Heart left ventricle (tissue), 16 donors: ENCODE data around the gene SLC2A14. TPM values are rescaled to one million over a fixed set of nuclear protein-coding genes. Genes with fewer than 3 reads are reported as not detected.
"Not testable (repeated sequence)": the region's sequence is repeated elsewhere in the genome, so short reads cannot be mapped to it uniquely, and the experiment has no call there.

Source experiments
- ATAC-seq, 4 donors: fragments of 200-7000 bp; cut with Tn5 transposase; one replicate each; pipeline ENCODE4 v1.9.1; 2020 to 2022; ENCODE audit warnings: moderate library complexity in 4 of 4, mild to moderate bottlenecking in 3 of 4, moderate number of reproducible peaks in 1 of 4
- DNase-seq, 5 donors: peaks; one replicate each; pipeline ENCODE4 v3.0.0-alpha.2; 2020
- H3K27ac ChIP-seq, 12 donors: fragments of 200-600 bp; sonication (generic) in 4 of 12; one replicate each; pipeline versions ENCODE4 v1.5.0 to v1.8.0; 2016 to 2022; ENCODE audit warnings: mild to moderate bottlenecking in 2 of 12
- H3K27me3 ChIP-seq, 9 donors: fragments of 200-600 bp; sonication (generic) in 2 of 9; one replicate each; pipeline versions ENCODE4 v1.5.1 to v1.8.0; 2016 to 2022; ENCODE audit warnings: mild to moderate bottlenecking in 3 of 9
- H3K36me3 ChIP-seq, 9 donors: fragments of 200-600 bp; sonication (generic) in 2 of 9; one replicate each; pipeline versions ENCODE4 v1.5.0 to v1.8.0; 2018 to 2022; ENCODE audit warnings: mild to moderate bottlenecking in 2 of 9
- H3K4me1 ChIP-seq, 12 donors: fragments of 200-600 bp; sonication (generic) in 4 of 12; one replicate each; pipeline versions ENCODE4 v1.5.0 to v1.8.0; 2016 to 2022; ENCODE audit warnings: mild to moderate bottlenecking in 3 of 12
- H3K4me3 ChIP-seq, 12 donors: fragments of 200-600 bp; sonication (generic) in 4 of 12; one replicate each; pipeline versions ENCODE4 v1.5.0 to v1.8.0; 2017 to 2022; ENCODE audit warnings: mild to moderate bottlenecking in 9 of 12, moderate library complexity in 4 of 12
- H3K9me3 ChIP-seq, 12 donors: fragments of 200-600 bp; sonication (generic) in 4 of 12; one replicate each; pipeline versions ENCODE4 v1.5.0 to v1.8.0; 2016 to 2022; ENCODE audit warnings: mild to moderate bottlenecking in 1 of 12
- POLR2A ChIP-seq, 2 donors: fragments of 450-650 bp; IDR thresholded peaks; one replicate each; pipeline ENCODE4 v1.6.1; 2017; ENCODE audit warnings: antibody characterized with exemption in 2 of 2, mild to moderate bottlenecking in 2 of 2, moderate library complexity in 2 of 2
- WGBS, 4 donors: extraction: QIAGEN DNeasy Blood & Tissue Kit in 2 of 4; methylation state at CpG; one replicate each; pipeline versions ENCODE4 v1.1.5 to v1.1.7; 2013 to 2018; 5-methylcytosine and 5-hydroxymethylcytosine counted together
- intact Hi-C, 10 donors: fragments of 100-400 bp; cut with DNase I; formaldehyde crosslinking; loops; one replicate each; pipeline versions ENCODE4 v1.11.1 to v1.14.2; 2022
- polyA plus RNA-seq, 2 donors: library from polyadenylated mRNA; stranded (reverse); fragments of 200-250 nt; gene quantifications; one replicate each; pipeline ENCODE4 v1.2.3, GENCODE V29; 2013
- total RNA-seq, 9 donors: library from RNA; depleted of rRNA in 2 of 9; stranded (reverse); fragments of >200 nt in 2 of 9; fragmentation: NEBNext Ultra II Directional in 3 of 9; extraction: Animal tissue kit (Norgen Biotek cat#: 25700) in 3 of 9; gene quantifications; one replicate each; pipeline versions ENCODE4 v1.1.0 to v1.2.4, GENCODE V29; 2016 to 2023
- TF ChIP-seq, protein P1 (sequence below), 12 donors: fragments of 200-600 bp; sonication (generic) in 4 of 12; IDR thresholded peaks; one replicate each; pipeline versions ENCODE4 v1.5.0 to v1.8.0; 2018 to 2022; ENCODE audit warnings: antibody characterized with exemption in 12 of 12, mild to moderate bottlenecking in 5 of 12
- donor health status: ischemic (EF 13 %, LVEDD 7.1; RV severe dilation, severe dysfunction).
- donor health status: healthy with polysubstance abuse.
- donor health status: DM: no; HTN: yes; CAD: no.
- donor health status: DM: no; HTN: no; CAD: no.
- donor health status: ischemic (EF 25% LVEDD 6.9; RV normal size, moderate dysfunction).
- donor health status: ischemic (EF 25% LVEDD 5.7; RV mildly dilated, moderate dysfunction).
- donor health status: healthy.
- donor health status: DM: yes; HTN: yes; CAD: no.
- donor health status: ischemic (EF 35%, LVEDD 5.7; RV mildly dilated, moderate dysfunction).
- donor health status: nonischemic (EF 11% LVEDD 7.7; RV severe dilation, severe dysfunction).
- donor health status: DM: yes; HTN: yes; CAD: no.
- donor health status: PGD.
- donor health status: ischemic (EF 29% LVEDD 5.4; RV normal size, mild dysfunction).
- donor health status: nonischemic (EF 23%, LVEDD 6.1; RV moderate dilation, normal function).

The SLC2A14 gene
- total and polyA plus RNA-seq, 11 donors, result 0.35 to 1.0 (median 0.56) TPM; not detected in 8

DNA sequence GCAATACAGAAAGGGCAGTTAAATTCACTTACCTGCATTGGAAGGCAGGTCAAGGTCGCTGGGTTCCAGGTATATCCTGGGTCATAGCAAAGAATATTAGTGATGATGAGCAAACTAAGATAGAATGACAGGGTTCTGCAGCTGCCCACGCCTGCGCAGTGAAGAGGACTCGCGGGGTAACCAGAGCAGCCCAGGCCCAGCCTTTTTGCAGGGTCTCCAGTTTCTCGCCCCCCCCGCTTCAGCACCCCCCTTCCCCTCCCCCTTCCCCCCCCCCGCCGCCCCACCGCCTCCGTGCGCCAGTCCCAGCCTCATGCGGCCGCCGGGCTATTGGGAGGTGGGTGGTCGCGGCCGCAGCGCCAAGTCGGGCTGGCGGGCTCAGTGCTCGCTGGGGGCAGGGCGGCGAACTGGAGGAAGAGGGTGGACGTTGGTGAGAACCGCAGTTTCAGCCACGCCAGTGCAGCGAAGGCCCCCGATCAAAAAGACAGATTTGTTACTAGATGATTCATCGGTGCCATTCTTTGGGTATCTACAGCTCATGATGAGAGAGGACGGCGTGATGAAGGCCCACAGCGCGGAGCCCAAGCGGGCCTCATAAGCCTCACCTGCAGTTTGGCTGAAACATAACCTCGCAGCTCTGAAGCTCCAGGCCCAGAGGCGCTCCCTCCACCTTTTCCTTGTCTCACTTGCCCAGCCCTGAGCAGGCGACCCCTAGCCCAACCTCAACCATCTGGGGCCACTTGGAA, 43.1 kb upstream of the SLC2A14 start:
- Histone ChIP-seq H3K9me3 (no peaks in the 10 kb centered on the region), H3K4me3 (no peak overlapping the region), H3K36me3 (peaks cover 0 to 31% (median 17%) of the 10 kb centered on the region in 9 donors), H3K27me3 (no peaks in the 10 kb centered on the region), H3K27ac (no peak overlapping the region), H3K4me1 (no peaks in the 10 kb centered on the region)
- no peak for TF ChIP-seq POLR2A (IDR thresholded peaks at IDR 0.05)
- TF ChIP-seq, protein P1, sequence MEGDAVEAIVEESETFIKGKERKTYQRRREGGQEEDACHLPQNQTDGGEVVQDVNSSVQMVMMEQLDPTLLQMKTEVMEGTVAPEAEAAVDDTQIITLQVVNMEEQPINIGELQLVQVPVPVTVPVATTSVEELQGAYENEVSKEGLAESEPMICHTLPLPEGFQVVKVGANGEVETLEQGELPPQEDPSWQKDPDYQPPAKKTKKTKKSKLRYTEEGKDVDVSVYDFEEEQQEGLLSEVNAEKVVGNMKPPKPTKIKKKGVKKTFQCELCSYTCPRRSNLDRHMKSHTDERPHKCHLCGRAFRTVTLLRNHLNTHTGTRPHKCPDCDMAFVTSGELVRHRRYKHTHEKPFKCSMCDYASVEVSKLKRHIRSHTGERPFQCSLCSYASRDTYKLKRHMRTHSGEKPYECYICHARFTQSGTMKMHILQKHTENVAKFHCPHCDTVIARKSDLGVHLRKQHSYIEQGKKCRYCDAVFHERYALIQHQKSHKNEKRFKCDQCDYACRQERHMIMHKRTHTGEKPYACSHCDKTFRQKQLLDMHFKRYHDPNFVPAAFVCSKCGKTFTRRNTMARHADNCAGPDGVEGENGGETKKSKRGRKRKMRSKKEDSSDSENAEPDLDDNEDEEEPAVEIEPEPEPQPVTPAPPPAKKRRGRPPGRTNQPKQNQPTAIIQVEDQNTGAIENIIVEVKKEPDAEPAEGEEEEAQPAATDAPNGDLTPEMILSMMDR (IDR thresholded peaks at IDR 0.05), result no peak
- intact Hi-C loops, result no loop called here
- 30 to 60% (median 52%) methylated on average over 23 to 38 of the region's 38 CpGs for WGBS, 4 donors
- ATAC-seq (no peak), DNase-seq (no peak)

DNA sequence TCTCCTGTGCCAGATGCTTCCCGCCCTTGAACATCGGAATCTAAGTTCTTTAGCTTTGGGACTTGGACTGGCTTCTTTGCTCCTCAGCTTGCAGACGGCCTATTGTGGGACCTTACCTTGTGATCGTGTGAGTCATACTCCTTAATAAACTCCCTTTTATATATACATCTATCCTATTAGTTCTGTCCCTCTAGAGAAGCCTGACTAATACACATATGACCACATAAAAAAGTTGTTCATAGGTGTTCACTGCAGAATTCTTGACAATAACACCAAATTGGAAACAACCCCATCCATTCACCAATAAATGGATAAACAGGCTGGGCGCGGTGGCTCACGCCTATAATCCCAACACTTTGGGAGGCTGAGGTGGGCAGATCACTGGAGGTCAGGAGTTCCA, 37.4 kb upstream of the SLC2A14 start:
- H3K36me3 ChIP-seq, H3K27me3 ChIP-seq, DNase-seq, H3K4me1 ChIP-seq, intact Hi-C loops, H3K27ac ChIP-seq, H3K4me3 ChIP-seq, ATAC-seq, H3K9me3 ChIP-seq: not testable (repeated sequence)
- 78 to 81% (median 80%) methylated on average over 7 of the region's 7 CpGs for WGBS, 4 donors

DNA sequence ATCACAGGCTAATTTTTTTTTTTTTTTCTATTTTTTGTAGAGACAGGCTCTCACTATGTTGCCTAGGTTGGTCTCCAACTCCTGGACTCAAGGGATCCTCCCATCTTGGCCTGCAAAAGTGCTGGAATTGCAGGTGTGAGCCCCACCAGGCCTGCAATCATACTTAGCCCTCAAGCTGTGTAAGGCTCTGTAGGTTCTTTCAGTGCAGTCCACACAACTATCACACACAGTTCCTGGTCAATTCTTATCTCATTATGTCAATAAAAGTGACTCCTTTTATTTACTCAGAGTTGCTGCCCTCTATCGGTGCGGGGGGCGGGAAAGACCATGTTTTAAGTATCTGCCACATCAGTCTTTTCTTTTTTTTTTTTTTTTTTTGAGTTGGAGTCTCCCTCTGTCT, 34.3 kb upstream of the SLC2A14 start:
- WGBS, 4 donors, result 30 to 36% (median 33%) methylated on average over 3 of the region's 3 CpGs
- H3K4me3 ChIP-seq, result no peak overlapping the region
- H3K36me3 ChIP-seq, result no peaks in the 10 kb centered on the region
- ATAC-seq (no peak), DNase-seq (no peak)
- intact Hi-C loops, result no loop called here
- no peaks in the 10 kb centered on the region for H3K4me1 ChIP-seq
- H3K9me3 ChIP-seq, result no peaks in the 10 kb centered on the region
- H3K27ac ChIP-seq, result no peak overlapping the region
- TF ChIP-seq, protein P1 (IDR thresholded peaks at IDR 0.05), result peak in 2 of 12 donors; percentile 26 to 30
- no peak for TF ChIP-seq POLR2A (IDR thresholded peaks at IDR 0.05)
- H3K27me3 ChIP-seq, result no peaks in the 10 kb centered on the region

DNA sequence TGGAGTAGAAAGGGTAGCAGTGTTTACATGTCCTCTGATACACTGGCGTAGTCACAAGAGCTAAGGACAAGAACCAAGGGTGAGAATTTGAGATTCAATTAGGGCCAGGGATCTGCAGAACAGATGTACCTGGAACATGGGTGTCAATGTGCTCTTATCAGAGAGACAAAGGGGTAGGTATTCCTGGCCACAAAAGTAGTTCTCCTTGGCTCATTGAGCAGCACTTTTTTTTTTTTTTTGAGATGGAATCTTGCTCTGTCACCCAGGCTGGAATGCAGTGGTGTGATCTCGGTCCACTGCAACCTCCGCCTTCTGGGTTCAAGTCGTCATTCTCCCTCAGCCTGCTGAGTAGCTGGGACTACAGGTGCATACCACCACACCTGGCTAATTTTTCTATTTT, 33.6 kb upstream of the SLC2A14 start:
- ATAC-seq, H3K9me3 ChIP-seq, H3K4me1 ChIP-seq, intact Hi-C loops, H3K27ac ChIP-seq, H3K27me3 ChIP-seq, DNase-seq, H3K4me3 ChIP-seq, H3K36me3 ChIP-seq: not testable (repeated sequence)
- WGBS, 4 donors, result 68 to 93% (median 77%) methylated on average over 4 of the region's 4 CpGs

DNA sequence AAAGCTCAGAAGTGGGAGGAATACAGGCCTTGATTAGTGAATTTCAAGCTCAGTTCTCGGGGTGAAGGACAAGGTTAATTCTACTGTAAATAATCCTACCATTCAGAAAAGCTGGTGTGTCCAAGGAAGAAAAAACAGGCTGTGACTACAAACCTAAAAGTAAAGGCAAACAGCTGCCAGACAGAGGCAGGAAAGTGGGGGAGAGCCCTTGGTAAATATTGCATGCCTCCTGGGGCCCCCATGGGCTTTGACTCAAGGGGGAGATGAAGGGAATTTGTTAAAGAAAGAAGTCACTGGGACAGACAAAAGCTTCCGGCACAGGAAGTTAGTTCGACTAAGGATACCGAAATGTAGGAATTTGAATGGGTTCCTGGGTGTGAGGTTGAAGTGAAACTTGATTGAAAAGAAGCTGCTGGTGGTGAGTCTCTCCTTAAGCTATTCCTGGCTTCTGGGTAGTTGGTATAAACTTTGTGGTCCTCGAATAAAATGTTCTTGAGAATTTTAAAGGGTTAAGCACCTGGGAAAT, 32.9 kb upstream of the SLC2A14 start:
- H3K9me3 ChIP-seq, H3K36me3 ChIP-seq, H3K4me1 ChIP-seq, H3K27ac ChIP-seq, ATAC-seq, H3K4me3 ChIP-seq, intact Hi-C loops, DNase-seq, H3K27me3 ChIP-seq: not testable (repeated sequence)
- 41 to 47% (median 44%) methylated on average over 2 to 5 of the region's 5 CpGs for WGBS, 4 donors

DNA sequence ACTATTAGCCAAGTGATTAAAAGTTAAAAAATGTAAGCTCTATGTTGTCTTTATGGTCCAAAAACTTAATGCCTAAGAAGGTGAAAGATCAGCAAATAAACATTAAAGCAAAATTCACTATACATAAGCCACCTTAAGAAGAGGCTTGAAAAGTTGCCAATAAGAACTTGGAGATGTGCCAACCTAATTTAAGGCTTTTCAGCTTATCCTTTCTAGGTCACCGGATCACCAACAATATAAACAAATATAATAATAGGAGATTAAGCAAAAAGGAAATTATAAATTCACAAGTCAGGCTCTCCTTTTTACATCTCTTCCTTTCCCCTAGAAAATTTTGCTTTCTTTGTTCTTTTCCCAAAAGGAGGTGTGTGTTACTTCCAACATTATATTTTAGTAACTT, 32.4 kb upstream of the SLC2A14 start:
- no peak for DNase-seq
- ATAC-seq, result no peak
- H3K27ac ChIP-seq, result no peak overlapping the region
- no peaks in the 10 kb centered on the region for H3K4me1 ChIP-seq
- 23 to 34% (median 32%) methylated on average over 1 of the region's 1 CpG for WGBS, 4 donors
- TF ChIP-seq, protein P1 (IDR thresholded peaks at IDR 0.05), result no peak
- TF ChIP-seq POLR2A (IDR thresholded peaks at IDR 0.05), result no peak
- no peaks in the 10 kb centered on the region for H3K9me3 ChIP-seq
- H3K4me3 ChIP-seq, result no peak overlapping the region
- H3K36me3 ChIP-seq, result no peaks in the 10 kb centered on the region
- H3K27me3 ChIP-seq, result no peaks in the 10 kb centered on the region
- intact Hi-C loops, result no loop called here

DNA sequence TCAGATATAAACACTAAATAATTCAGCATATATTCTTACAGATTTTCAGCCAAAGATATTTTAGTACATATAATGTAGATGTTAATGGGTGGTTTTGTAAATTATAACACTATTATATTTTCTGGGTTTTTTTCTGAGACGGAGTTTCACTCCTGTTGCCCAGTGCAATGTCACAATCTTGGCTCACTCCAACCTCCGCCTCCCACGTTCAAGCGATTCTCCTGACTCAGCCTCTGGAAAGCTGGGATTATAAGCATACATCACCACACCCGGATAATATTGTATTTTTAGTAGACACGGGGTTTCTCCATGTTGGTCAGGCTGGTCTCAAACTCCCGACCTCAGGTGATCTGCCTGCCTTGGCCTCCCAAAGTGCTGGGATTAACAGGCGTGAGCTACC, 29.7 kb upstream of the SLC2A14 start:
- H3K27me3 ChIP-seq, DNase-seq, H3K36me3 ChIP-seq, H3K9me3 ChIP-seq, intact Hi-C loops, H3K4me1 ChIP-seq, ATAC-seq, H3K27ac ChIP-seq, H3K4me3 ChIP-seq: not testable (repeated sequence)
- WGBS, 4 donors, result 77 to 88% (median 81%) methylated on average over 8 of the region's 8 CpGs
